ENCODE results near the gene AMBRA1. TPM values are rescaled to one million over a fixed set of nuclear protein-coding genes. Genes with fewer than 3 reads are reported as not detected.

The AMBRA1 gene
- total and polyA plus RNA-seq, 11 donors: 5.6 to 23.5 (median 16.2) TPM

DNA sequence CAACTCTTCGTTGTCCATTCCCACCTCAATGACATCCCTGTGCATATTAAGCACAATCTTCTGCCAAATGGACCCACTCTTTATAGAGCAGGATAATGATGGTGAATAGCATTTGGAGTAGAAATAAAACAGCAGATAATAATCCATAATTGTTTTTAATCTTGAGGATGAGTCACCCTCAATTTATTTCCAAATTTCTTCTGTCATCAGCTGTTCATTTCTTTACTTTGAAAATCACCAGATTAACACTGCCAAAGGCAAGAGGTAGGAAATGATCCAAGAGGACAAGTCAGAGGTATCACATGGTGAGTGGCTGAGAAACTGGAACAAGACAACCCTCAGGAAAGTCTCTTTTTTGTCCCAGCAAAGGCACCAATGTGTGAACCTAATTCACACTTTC lies 7.3 kb upstream of the AMBRA1 start:
- no peak for TF ChIP-seq POLR2A (IDR thresholded peaks at IDR 0.05)
- TF ChIP-seq, protein P1, sequence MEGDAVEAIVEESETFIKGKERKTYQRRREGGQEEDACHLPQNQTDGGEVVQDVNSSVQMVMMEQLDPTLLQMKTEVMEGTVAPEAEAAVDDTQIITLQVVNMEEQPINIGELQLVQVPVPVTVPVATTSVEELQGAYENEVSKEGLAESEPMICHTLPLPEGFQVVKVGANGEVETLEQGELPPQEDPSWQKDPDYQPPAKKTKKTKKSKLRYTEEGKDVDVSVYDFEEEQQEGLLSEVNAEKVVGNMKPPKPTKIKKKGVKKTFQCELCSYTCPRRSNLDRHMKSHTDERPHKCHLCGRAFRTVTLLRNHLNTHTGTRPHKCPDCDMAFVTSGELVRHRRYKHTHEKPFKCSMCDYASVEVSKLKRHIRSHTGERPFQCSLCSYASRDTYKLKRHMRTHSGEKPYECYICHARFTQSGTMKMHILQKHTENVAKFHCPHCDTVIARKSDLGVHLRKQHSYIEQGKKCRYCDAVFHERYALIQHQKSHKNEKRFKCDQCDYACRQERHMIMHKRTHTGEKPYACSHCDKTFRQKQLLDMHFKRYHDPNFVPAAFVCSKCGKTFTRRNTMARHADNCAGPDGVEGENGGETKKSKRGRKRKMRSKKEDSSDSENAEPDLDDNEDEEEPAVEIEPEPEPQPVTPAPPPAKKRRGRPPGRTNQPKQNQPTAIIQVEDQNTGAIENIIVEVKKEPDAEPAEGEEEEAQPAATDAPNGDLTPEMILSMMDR (IDR thresholded peaks at IDR 0.05): no peak
- peak; percentile 25 to 56 (median 44) for ATAC-seq
- H3K9me3 ChIP-seq: no peaks in the 10 kb centered on the region
- H3K4me3 ChIP-seq: no peak overlapping the region
- intact Hi-C loops (cut with DNase I): no loop called here
- peaks cover 0 to 28% (median 7%) of the 10 kb centered on the region in 12 donors for H3K4me1 ChIP-seq
- no peaks in the 10 kb centered on the region for H3K27me3 ChIP-seq
- 39 to 68% (median 55%) methylated on average over 1 of the region's 1 CpG for WGBS, 4 donors
- peak overlapping the region in 9 of 12 donors; percentile 2 to 75 (median 57) for H3K27ac ChIP-seq
- no peak for DNase-seq
- peaks cover 0 to 15% (median 8%) of the 10 kb centered on the region in 9 donors for H3K36me3 ChIP-seq

DNA sequence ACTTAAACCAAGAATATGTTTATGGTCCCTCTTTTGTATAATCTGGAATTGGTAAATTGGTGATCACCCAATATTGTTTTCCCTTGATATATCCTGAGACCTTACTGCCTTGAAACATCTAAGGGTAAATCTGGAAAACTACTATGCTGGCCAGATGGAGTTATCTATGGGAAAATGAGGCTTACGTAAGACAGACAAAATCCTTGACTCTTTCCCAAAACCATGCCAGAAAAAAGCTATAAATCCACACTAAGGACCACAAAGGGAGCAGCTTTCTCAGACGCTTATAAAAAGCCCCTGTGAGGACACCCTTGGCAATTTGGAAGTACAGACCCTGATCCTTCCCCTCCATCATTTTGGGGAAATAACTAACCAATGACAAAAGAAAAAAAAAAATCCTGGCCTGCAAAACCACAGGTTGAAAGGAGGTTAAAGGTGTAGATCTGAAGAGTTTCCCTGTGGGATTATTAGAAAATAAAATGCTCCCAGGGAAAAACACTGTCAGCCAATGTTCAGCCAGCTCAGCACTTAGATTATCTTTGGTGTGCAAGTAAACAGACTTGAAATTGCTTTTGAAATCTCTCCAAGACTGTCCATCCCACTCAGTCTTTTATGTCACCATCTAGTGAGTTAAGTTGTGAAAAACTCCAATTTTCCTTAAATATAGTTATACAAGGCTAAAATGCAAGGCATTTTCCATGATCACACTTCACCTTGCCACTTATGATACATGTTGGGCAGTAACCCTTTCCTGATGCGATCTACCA lies 6.6 kb upstream of the AMBRA1 start:
- TF ChIP-seq, protein P1 (IDR thresholded peaks at IDR 0.05): no peak
- no peak for TF ChIP-seq POLR2A (IDR thresholded peaks at IDR 0.05)
- Histone ChIP-seq H3K9me3 (no peaks in the 10 kb centered on the region), H3K27me3 (no peaks in the 10 kb centered on the region), H3K4me1 (peaks cover 0 to 28% (median 7%) of the 10 kb centered on the region in 12 donors), H3K36me3 (peaks cover 0 to 15% (median 8%) of the 10 kb centered on the region in 9 donors), H3K4me3 (no peak overlapping the region), H3K27ac (peak overlapping the region in 10 of 12 donors; percentile 2 to 75 (median 54))
- 85 to 88% (median 85%) methylated on average over 3 of the region's 3 CpGs for WGBS, 4 donors
- DNase-seq (no peak), ATAC-seq (peak in 2 of 4 donors; percentile 25 to 40)
- intact Hi-C loops (cut with DNase I): no loop called here

DNA sequence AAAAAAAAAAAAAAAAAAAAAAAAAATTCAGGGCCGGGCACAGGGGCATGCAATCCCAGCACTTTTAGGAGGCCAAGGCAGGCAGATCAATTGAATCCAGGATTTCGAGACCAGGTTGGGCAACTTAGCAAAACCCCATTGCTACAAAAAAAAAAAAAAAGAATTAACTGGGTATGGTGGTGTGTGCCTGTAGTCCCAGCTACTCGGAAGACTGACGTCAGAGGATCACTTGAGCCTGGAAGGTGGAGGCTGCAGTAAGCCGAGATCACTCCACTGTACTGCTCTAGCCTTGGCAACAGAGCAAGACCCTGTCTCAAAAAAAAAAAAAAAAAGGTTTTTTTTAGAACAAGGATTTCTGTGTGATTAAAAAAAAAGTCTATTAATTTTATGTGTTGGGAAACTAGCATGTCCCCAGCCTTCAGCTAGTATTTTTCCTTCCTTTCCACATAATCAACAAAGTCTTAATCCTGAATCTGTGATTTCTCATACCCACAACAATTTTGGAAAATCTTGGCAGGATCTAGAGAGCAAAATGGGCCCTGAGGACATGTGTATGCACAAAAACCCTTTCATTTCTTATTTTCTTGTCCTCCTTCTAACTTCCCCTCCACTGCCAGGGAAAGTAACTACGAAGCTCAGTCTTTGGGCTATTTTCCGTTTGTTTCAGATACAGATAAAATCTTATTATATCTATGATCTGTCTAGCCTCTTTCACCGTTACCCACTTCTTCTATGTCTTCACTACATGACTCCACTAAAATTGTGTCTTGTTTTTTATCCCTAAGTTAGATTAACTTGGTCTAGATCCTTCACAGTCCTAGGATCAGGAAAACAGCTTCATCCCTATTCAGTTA lies 5.7 kb upstream of the AMBRA1 start:
- H3K4me3 ChIP-seq: no peak overlapping the region
- ATAC-seq (peak in 2 of 4 donors; percentile 62 to 74), DNase-seq (peak in 1 of 5 donors; percentile 15)
- WGBS, 4 donors: 68 to 88% (median 83%) methylated on average over 8 of the region's 8 CpGs
- H3K4me1 ChIP-seq: peaks cover 0 to 28% (median 8%) of the 10 kb centered on the region in 12 donors
- TF ChIP-seq, protein P1 (IDR thresholded peaks at IDR 0.05): no peak
- no peak for TF ChIP-seq POLR2A (IDR thresholded peaks at IDR 0.05)
- intact Hi-C loops (cut with DNase I): no loop called here
- no peaks in the 10 kb centered on the region for H3K27me3 ChIP-seq
- H3K27ac ChIP-seq: peak overlapping the region in 10 of 12 donors; percentile 2 to 75 (median 54)
- peaks cover 0 to 15% (median 8%) of the 10 kb centered on the region in 9 donors for H3K36me3 ChIP-seq
- H3K9me3 ChIP-seq: no peaks in the 10 kb centered on the region
